Right lobe of liver (tissue), 4 donors: ENCODE results near the gene MCC.

ENCODE experiments used
- CTCF ChIP-seq, 4 donors: fragments of 200-600 bp in 3 of 4; fragments of 450-650 bp in 1 of 4; IDR thresholded peaks; one replicate each; pipeline versions ENCODE4 v1.5.1 to v1.8.0; 2016 to 2022; ENCODE audit warnings: antibody characterized with exemption in 4 of 4, mild to moderate bottlenecking in 2 of 4
- POLR2A ChIP-seq: fragments of 450-650 bp; IDR thresholded peaks from one replicate; pipeline ENCODE4 v1.6.1; 2017; ENCODE audit warnings: antibody characterized with exemption, mild to moderate bottlenecking
- donor health status: DM: no; HTN: no; CAD: no.
- donor health status: DM: no; HTN: no; CAD: no.
- donor health status: DM: no; HTN: yes; CAD: no.

GRCh38 chr5:113187906-113188305 lies 300.3 kb downstream of the MCC start:
- TF ChIP-seq CTCF (IDR thresholded peaks at IDR 0.05) (no peak), POLR2A (no peak)
